ENCODE measurements around the gene MCF2L.

The MCF2L gene

DNA sequence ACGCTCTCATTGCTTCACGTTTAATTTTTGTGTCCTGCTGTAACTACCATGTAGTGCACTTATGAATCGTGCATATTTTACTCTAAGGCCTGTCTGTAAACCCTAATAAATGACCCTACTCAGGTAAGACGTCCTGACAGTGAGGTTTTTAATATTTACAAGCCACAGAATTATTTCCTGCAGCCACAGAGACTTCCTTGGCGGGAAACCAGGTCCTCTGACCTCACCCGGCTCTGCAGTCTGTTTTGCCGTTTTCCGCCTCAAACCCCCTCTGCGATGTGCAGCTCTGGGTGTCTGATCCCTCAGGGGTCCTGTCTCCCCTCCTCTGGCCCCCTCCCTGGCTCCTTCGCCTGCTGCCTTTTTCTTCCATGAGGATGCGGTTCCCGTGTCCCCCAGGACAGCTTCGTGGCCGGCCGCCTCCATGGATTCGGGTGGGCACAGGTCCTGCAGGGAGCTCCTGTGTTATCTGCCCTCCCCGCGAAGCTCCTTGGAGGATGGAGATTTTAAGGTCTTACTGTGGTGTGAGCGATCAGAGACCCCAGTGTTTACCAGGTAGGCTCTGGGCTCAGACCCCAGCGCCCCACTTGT is 66.3 kb downstream of the MCF2L start:
- no peak for DNase-seq

DNA sequence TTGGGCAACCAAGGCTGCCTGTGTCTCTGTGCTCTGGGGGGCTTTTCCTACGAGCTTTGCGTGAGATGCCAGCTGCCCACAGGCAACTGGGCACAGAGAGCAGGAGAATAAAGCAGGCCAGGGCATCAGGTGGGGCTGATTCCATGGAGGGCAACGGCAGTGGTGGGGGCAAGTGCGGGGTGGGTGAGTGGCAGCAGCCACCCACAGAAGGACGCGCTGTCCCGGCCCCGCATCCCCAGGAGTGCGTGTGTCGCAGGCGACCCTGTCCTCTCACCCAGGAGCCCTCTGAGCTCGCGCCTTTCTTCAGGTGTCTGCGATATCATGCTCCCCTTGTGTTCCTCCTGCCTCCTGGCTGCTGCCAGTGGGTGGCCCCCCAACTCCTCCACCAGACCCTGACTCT is 67.4 kb downstream of the MCF2L start:
- DNase-seq: no peak

DNA sequence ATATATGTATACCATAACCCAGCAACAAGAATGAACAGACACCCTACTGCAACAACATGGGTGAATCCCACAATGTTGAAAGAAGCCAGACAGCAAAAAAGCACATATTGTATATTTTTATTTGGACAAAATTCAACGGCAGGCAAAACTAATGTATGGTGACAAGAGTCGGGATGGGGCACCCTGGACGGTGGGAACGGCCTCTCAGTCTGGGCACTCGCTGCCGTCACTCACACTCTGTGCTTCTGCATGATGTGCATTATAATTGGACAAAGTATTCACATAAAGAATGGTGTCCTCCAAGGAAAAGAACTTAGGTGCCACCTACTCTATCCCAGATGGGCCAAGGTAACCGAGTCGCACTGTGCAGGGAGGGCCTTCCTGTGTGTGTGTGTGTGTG is 71.0 kb downstream of the MCF2L start:
- DNase-seq: no peak

DNA sequence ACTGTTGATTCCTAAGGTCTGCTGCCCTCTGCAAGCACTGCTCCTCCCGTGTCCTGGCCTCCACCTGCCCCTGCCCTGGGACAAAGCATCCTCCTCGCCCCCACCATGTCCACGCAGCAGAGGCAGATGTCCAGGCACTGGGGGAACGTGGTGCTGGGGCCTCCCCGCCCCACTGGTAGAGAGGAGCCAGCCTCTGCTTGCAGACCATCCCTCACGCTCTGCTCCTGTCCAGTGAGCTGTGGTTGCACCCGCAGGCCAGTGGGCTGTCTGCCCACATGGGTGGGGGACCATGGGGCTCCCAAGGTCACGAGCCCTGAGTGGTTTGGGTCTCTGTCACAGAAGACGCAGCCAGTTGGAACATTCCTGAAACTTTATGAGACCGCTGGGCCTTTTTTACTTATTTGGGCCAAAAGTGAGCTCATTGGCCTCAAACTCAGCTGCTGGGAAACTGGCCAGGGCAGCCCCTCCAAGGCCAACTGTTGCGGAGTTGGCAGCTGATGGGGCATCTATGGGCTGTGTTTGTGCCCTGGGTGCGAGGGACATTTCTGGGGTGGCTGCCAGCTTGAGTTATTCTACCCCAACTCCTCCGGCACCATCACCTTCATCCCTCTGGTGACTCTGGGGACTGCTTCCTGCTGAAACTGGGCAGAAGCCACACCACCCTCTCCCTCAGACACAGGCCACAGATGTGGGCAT is 71.7 kb downstream of the MCF2L start:
- DNase-seq: no peak

DNA sequence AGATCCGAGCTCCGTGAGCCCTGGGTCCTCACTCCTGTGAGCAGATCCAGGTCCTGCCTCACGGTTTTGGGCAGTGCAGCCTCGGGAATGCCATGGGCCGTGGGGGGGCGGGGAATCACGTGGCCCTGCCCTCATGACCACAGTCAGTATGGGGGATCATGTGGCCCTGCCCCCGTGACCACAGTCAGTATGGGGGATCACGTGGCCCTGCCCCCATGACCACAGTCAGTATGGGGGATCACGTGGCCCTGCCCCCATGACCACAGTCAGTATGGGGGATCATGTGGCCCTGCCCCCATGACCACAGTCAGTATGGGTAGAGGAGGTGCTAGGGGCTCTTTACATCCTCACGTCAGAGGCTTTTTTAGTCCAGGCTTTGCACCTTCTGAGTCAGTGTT is 72.3 kb downstream of the MCF2L start:
- no peak for DNase-seq

DNA sequence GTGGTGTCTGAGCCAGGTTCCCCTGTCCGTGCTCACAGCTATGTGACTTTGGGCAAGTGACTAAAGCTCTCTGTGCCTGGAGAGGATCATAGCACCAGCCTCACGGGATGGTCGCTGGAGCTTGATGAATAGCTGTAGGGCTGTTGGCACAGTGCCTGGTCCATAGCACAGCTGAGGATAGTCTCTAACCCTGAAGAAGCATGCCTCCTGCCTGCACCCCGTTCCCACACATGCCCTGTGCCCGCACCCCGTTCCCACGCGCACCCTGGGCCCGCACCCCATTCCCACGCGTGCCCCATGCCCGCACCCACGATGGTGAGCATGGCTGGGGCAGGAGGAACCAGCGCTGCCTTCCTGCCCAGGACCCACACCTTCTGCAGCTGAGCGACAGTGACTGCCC is 72.9 kb downstream of the MCF2L start:
- DNase-seq: no peak

DNA sequence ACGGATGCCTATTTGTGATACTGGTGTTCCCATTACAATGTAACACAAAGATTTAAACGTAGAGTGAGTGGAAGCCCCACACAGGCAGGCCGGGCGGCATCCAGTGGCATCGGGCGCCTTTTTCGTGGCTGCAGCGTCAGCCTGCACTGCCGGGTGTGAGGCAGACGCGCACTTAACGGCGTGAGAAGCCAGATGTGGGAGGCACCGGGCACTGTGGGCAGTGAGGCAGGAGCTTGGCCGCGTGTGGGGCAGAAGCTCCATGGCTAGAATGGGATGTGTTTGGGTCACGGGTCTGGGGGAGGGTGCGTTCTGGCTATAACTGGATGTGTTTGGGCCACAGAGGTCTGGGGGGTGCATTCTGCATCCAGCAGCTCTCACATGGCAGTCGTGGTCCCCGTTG is 73.4 kb downstream of the MCF2L start:
- DNase-seq: no peak

DNA sequence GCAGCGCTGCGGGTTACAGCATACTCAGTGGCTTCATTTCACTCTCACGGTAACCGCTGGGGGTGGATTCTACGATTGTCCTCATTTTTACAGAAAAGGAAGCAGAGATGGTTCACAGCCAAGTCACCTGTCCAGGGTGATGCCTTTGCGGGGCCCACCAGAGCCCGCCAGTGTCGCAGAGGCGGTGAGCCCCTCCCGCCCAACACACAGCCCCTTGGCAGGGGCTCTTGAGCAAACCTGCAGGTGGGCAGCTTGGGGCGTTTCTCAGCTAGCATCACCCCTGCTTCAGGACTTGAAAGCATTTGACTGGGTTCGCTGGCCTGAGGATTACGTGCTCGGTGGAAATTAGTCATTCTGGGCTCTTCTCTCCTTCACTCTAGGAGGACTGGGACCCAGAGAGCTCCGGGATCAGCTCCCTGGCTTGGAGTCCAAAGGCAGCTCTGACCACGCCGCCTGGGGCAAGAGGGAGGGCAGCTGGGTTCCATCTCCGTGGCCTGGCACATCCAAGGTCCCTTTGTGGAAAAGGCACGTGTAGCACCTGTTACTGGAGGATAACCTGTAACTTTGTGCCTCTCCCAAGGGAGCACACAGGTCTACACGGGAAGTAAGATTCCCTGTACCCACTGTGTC is 74.1 kb downstream of the MCF2L start:
- DNase-seq: no peak

DNA sequence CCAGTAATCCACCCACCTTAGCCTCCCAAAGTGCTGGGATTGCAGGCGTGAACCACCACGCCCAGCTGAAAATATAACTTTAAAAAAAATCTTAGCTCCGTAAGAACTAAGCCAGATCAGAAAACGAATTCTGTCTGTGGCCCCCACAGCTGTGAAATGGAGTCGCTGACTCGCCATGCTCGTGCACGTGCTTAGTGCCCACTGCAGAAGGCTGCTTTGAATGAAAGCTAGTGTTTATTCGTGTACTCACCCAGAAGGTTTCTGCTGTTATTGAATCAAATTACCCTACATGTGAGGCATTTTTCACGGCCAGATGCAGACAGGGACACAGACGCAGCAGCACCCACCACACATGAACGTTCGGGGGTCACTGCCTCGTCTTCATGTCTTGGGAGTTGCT is 74.9 kb downstream of the MCF2L start:
- no peak for DNase-seq

DNA sequence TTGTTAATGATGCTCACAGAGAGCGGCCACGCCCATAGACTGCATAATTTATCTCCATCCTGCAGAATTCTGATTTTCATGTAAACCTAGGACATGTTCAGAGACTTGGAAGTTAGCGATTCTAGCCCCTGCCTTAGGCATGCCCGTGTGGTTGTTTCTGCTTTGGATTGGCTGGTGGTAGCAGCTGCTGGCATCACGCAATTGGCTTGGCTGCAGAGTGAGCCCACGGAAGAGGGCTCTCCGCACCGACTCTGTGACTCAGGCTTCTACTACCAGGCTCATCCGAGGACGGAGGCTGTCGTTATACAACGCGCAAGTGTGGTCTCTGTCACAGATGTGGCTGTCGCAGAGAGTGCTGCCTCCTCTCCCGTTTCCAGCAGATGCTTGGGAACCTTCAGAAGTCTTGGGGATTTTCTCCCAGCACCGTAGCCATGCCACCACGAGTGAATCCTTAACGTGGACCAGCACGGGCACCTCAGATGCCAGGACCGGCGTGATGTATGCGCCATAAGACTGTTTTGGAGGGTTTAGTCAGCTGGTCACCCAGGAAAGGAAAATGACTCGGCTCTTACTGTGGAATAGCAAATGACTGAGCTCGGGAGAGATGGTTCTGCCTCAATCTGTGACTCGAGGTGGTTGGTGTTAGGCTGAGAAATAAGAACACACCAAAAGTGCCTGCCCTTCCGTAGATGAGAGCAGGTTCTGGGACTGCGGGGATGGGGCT is 75.5 kb downstream of the MCF2L start:
- no peak for DNase-seq

DNA sequence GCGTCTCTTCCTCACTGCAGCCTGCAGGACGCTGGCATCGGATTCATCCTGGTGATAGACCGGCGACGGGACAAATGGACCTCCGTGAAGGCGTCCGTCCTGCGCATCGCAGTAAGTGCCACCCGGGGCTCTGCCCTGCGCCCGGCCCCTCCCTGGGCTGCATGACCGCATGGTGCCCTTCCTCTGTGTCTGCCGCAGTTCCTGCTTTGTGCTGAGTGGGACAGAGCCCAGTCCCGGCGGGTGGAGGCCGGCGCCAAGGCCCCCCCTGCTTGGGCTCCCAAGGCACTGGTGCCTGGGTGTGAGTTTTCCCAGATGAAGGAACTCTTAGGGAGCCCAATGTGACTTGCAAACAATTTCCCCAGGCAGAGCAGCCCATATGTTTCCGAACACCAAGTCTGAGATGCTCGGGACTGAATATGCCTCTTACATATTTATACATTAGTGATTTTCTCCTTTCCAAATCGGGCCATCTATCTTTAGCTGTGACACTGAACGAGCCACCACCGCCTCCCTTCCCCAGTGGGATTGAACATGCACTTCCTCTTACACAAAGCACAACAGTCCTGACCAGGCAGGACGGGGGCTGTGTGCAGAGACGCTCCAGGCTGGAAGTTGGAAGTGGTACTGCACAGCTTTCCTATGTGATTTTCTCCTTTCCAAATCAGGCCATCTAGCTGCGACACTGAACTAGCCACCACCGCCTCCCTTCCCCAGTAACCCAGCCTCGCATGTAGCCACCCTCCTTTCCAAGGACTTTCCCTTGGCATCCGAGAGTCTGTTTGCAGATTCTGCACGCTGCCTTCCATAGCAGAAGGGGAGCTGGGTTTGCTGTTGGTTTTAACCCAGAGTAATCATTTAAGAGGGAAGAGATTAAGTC is 76.5 kb downstream of the MCF2L start:
- no peak for DNase-seq

DNA sequence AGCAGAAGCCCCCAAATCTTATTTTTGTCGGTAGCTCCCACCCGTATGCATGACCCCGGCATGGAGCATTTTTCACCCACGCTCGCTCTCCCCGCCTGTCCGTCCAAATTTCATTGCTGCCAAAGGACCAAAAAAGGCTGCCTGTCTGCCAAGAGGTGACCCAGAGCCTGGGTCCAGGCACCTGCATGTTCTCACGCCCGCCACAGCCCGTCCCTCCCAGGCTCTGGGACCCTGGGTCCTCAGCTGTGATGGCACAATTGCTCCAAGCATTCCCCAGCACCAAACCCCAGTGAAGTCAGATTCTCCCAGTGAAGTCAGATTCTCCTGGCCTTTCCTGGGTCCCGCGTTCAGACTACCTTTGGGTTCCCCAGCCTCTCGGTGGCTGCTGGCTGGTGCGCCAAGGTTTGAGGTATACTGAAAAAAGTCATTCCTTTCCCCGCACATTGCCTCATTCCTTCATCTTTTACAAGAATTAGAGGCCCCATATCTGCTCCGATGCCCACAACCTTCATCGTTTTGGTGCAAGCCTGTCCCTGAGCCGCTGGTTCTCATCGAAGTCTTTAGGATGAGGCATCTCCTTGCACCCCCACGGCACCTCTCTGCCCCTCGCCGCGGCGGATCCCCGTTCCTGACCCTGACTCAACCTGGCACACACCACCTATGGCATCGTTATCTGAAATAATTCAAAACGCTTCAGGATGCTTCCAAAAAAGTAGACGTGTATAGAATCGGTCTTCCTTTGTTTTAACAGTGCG is 77.3 kb downstream of the MCF2L start:
- no peak for DNase-seq

DNA sequence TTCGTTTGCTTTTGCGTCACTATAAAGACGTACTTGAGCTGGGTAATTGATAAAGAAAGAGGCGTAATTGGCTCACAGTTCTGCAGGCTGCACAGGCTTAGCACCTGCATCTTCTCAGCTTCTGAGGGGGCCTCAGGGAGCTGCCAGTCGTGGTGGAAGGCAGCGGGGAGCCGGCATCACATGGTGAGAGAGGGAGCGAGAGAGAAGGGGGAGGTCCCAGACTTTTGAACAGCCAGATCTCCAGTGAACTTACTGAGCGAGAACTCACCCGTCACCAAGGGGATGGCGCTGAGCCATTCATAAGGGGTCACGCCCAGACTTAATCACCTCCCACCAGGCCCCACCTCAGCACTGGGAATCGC is 77.8 kb downstream of the MCF2L start:
- DNase-seq: no peak

DNA sequence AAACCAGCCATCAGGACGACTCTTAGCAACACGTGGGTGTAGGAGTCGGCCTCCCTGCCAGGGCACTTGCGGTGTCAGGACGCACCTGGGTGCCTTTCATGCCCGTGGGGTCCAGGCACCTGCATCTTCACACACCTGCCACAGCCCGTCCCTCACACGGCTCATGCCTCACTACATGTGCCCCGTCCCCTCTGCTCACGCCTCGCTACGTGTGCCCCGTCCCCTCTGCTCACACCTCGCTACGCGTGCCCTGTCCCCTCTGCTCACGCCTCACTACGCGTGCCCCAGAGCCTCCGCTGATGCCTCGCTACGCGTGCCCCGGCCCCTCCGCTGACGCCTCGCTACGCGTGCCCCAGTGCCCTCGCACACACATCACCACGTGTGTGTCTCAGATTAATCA is 78.6 kb downstream of the MCF2L start:
- DNase-seq: no peak

DNA sequence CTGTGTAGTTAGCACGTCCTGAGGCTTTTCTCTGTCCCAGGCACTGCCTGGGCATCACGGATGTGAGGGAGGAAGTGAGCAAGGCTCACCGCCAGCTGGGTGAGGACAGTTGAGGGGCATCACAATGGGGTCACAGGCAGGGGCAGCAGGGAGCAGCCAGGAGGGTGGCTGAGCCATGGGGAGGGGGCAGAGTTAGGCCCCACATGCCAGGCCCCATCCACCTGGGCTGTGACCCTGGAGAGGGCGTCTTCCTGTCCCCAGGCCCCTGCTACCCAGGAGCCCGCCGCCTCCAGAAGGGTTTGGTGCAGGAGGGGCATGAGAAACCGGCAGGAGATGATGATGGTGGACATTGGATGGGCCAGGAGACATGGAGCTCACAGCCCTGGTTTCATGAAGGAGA is 79.8 kb downstream of the MCF2L start:
- DNase-seq: no peak

DNA sequence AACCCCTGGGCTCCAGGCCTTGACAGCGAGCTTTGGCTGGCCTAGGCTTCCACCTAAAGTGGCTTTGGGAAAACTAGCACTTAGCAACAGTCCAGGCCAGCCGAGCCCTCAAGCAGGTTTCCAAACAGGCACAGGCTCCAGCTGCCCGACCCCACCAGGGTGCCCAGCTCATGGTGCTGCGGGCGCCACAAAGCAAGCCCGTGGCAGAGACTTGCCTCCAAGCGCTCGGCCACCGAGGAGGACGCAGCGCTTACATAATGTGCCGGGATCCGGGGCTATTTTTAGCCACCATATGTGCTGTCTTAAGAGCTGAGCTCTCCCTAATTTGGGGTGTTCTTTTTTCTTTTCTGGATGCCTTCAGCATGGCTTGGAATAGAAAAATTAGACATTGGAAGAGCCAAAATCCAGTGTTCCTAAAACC is 80.5 kb downstream of the MCF2L start:
- DNase-seq: no peak

DNA sequence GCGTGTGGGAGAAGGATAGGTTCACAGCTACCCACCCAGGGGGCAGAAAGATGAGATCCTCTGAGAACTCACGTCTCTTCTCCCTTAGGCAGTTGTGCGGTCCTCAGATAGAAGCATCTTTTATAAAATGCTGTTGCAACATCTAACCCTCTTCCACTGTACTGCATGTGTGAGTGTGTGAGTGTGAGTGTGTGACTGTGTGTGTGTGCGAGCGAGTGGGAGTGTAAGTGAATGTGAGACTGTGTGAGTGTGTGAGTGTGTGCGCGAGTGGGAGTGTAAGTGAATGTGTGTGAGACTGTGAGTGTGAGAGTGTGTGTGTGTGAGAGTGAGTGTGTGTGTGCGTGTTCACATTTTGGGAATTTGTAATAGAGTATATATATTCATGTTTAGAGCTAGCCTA is 81.0 kb downstream of the MCF2L start:
- DNase-seq: no peak

DNA sequence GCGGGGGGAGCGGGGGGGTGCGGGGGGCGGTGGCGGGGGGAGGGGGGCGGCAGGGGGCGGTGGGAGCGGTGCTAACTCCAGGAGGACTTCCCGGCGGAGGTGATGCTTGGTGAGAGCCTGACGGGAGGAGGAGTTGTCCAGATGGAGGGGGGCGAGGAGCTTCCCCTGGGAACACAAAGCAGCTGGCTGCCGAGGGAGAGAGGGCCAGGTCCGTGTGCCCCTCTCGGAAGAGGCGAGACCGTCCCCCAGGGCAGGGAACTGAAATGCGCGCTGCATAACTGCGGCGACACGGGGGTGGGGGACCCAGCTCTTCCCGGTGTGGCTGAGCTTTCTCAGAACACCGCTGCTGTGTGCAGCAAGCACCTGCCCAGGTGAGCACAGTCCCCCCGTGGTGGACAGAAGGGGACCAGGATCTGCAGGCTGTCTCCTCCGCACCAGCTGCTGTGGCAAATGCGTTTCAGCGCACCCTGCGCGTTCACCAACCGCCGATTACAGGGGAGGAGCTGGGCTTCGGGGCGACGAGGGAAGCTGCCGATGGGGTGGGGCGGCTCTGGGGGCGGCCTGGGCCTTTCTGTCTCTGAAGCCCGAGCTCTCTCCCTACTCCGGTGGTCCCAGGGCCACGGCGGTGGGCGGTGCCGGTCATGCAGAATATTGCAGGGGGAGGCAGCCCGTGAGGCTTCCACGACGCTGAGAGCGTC is 81.9 kb downstream of the MCF2L start:
- no peak for DNase-seq

DNA sequence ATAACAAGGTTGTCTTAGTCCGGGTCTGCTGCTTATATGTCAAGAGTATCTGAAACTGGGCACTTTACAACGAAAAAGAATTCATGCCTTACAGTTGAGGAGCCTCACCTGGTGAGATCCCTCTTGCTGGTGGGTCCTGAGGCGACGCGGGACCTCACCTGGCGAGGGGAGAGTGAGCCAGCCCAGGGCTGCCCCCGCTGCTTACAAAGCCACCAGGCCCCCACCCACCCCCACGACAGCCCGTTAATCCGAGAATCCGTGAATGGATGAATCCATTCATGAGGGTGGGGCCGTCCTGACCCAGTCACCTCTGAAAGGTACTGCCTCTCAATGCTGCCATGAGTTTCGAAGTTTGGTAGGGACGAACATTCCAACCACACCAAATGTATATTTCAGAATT is 82.6 kb downstream of the MCF2L start:
- no peak for DNase-seq

DNA sequence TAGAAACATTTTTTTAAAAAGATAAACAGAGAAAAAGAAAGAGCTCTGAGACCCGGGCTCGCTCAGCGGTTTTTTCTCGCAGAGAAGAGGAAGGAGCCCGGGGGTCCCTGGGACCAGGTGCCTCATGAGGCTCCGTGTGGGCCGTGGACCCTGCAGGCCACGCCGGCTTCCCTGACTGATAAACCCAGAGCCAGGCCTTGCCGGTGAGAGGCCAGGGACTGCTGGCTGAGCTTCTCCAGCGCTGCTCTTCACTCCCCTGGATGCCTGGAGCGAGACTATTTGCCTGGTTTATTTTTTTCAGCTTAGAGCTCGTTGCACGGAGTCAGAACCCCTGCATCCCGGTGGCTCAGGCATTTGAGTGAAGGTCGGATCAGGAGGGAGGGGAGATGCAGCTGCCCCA is 83.2 kb downstream of the MCF2L start:
- DNase-seq: no peak

DNA sequence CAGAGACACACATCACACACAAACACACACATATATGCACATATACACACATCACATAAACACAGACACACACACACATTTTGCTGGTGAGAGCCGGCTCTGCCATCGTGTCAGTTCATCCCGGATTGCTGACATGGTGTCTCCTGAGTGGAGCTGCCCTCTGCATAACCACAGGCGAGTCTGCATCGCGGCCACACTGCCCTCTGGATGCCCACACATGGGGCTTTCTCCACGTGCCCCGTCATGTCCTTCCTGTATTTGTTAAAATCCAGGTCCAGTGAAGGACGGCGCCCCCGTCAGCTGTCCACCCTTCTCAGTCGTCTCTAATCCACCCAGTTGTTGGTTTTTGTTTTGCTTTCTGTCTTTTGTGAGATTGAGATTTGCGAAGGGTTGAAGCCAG is 84.0 kb downstream of the MCF2L start:
- no peak for DNase-seq

DNA sequence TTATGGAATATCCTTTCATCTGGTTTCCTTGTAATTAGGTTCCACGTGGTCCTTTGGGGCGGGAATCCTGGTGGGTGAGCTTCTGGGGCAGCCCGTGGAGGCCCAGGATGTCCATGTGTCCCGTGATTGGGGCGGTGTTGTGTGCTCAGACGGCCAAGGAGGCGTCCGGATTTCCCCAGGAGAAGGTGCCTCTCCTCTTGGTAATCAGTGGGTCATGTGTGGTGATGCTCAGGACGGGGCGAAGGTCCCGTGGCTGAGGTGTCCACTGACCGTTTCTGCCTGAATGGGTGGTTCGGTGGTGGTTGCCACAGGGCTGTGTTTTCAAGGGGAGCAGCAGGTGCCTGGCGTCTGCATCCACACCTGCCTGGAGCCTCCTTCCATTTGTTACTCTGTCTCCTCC is 84.4 kb downstream of the MCF2L start:
- no peak for DNase-seq
